Vagina (tissue), 2 donors: Measurements from ENCODE around the gene ARHGAP8. TPM values are rescaled to one million over a fixed set of nuclear protein-coding genes. Genes with fewer than 3 reads are reported as not detected.

Source experiments
- DNase-seq, 2 donors: peaks; one replicate each; pipeline ENCODE4 v3.0.0-alpha.2; 2017; ENCODE audit errors: extremely low spot score in 2 of 2
- H3K27ac ChIP-seq: fragments of 200-600 bp; sonication (generic); one replicate; pipeline ENCODE4 v1.5.1; 2019
- H3K27me3 ChIP-seq: fragments of 200-600 bp; sonication (generic); one replicate; pipeline ENCODE4 v1.5.1; 2019
- H3K36me3 ChIP-seq, 2 donors: fragments of 200-600 bp; sonication (generic); one replicate each; pipeline ENCODE4 v1.5.1; 2017 to 2019
- H3K4me1 ChIP-seq: fragments of 200-600 bp; sonication (generic); one replicate; pipeline ENCODE4 v1.5.1; 2019
- H3K4me3 ChIP-seq, 2 donors: fragments of 200-600 bp; sonication (generic); 1 replicate in 1 of 2; 2 replicates in 1 of 2; pipeline ENCODE4 v1.5.1; 2016 to 2019
- H3K9me3 ChIP-seq: fragments of 200-600 bp; sonication (generic); one replicate; pipeline ENCODE4 v1.5.1; 2019
- CTCF ChIP-seq, 3 experiments: fragments of 450-650 bp in 2 of 3; fragments of 200-600 bp in 1 of 3; sonication (generic) in 1 of 3; IDR thresholded peaks; one replicate each; pipeline ENCODE4 v1.5.1; 2017 to 2019; ENCODE audit warnings: antibody characterized with exemption in 3 of 3, mild to moderate bottlenecking in 2 of 3, moderate library complexity in 2 of 3
- POLR2A ChIP-seq, 2 donors: fragments of 450-650 bp; IDR thresholded peaks; one replicate each; pipeline ENCODE4 v1.6.1; 2017; ENCODE audit warnings: antibody characterized with exemption in 2 of 2, mild to moderate bottlenecking in 2 of 2, moderate library complexity in 2 of 2
- POLR2AphosphoS5 ChIP-seq, 2 donors: sonication (generic); formaldehyde crosslinking; IDR thresholded peaks; one replicate each; pipeline ENCODE4 v1.9.0; 2017; ENCODE audit warnings: antibody characterized with exemption in 2 of 2, mild to moderate bottlenecking in 2 of 2, low read depth in 1 of 2; ENCODE audit not compliant: insufficient read depth in 1 of 2
- intact Hi-C: fragments of 100-400 bp; cut with DNase I; formaldehyde crosslinking; loops from one replicate; pipeline ENCODE4 v1.15.1; 2023
- total RNA-seq: library from RNA; depleted of rRNA; stranded (reverse); fragments of >200 nt; gene quantifications from one replicate; pipeline ENCODE4 v1.2.3, GENCODE V29; 2016

The ARHGAP8 gene
- total RNA-seq, 1 donor from 2014 or later, result 9.3 TPM

DNA sequence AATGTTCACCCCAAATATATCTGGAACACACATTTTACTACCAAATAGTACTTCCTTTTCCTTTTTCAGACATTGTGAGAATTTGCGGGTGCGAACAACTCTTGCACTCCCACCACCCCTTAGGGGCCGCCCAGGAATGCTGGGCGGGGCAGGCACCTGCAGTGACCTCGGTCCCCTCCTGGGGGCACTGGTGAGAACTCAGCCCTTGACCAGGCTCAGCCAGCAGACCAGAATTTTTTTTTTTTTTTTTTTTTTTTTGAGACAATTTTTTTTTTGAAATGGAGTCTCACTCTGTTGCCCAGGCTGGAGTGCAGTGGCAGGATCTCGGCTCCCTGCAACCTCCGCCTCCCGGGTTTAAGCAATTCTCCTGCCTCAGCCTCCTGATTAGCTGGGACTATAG is 75.8 kb downstream of the ARHGAP8 start:
- H3K9me3 ChIP-seq, result no peaks in the 10 kb centered on the region
- no peaks in the 10 kb centered on the region for H3K4me1 ChIP-seq
- H3K27me3 ChIP-seq, result no peaks in the 10 kb centered on the region
- no peaks in the 10 kb centered on the region for H3K36me3 ChIP-seq
- intact Hi-C loops, result loop anchor here (10.0 kb wide), 1 partner anchor 267 kb away; no protein-coding TSS in a partner anchor
- no peak overlapping the region for H3K4me3 ChIP-seq
- H3K27ac ChIP-seq, result no peak overlapping the region
- no peak for DNase-seq
- no peak for TF ChIP-seq POLR2AphosphoS5 (IDR thresholded peaks at IDR 0.05; ENCODE audit: insufficient read depth in 1 of 2, low read depth in 1 of 2)
- no peak for TF ChIP-seq POLR2A (IDR thresholded peaks at IDR 0.05)
- no peak for TF ChIP-seq CTCF (IDR thresholded peaks at IDR 0.05)

GRCh38 chr22:44831885-44832284 is 79.5 kb downstream of the ARHGAP8 start:
- no peak for DNase-seq
- Histone ChIP-seq H3K27ac (no peak overlapping the region), H3K4me3 (no peak overlapping the region), H3K9me3 (no peaks in the 10 kb centered on the region), H3K4me1 (no peaks in the 10 kb centered on the region), H3K27me3 (no peaks in the 10 kb centered on the region), H3K36me3 (no peaks in the 10 kb centered on the region)
- intact Hi-C loops, result no loop called here
- no peak for TF ChIP-seq POLR2AphosphoS5 (IDR thresholded peaks at IDR 0.05; ENCODE audit: insufficient read depth in 1 of 2, low read depth in 1 of 2)
- TF ChIP-seq CTCF (IDR thresholded peaks at IDR 0.05), result no peak
- TF ChIP-seq POLR2A (IDR thresholded peaks at IDR 0.05), result no peak

DNA sequence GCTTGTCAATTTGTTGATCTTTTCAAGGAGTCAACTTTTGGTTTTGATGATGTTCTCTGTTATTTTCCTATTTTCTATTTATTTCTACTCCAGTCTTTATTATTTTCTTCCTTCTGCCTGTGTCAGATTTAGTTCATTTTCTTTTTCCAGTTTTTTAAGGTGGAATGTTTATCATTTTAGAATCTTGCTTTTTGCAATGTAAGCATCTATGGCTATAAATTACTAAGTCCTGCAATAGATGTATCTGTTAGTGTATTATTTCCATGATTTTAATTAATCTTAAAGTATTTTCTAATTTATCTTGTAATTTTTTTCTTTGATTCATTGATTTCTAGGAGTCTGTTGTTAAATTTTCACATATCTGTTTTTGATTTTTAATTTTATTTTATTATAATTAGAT is 81.7 kb downstream of the ARHGAP8 start:
- Histone ChIP-seq H3K27me3 (no peaks in the 10 kb centered on the region), H3K4me1 (no peaks in the 10 kb centered on the region), H3K9me3 (no peaks in the 10 kb centered on the region), H3K4me3 (no peak overlapping the region), H3K27ac (no peak overlapping the region), H3K36me3 (no peaks in the 10 kb centered on the region)
- TF ChIP-seq CTCF (IDR thresholded peaks at IDR 0.05) (no peak), POLR2A (IDR thresholded peaks at IDR 0.05) (no peak), POLR2AphosphoS5 (IDR thresholded peaks at IDR 0.05; ENCODE audit: insufficient read depth in 1 of 2, low read depth in 1 of 2) (no peak)
- intact Hi-C loops, result no loop called here
- DNase-seq, result no peak

GRCh38 chr22:44837481-44837880 is 85.1 kb downstream of the ARHGAP8 start:
- Histone ChIP-seq H3K27me3 (no peaks in the 10 kb centered on the region), H3K4me3 (no peak overlapping the region)
- intact Hi-C loops, result no loop called here

More at GRCh38 chr22:44837481-44837880, 85.1 kb downstream of the ARHGAP8 start:
- no peaks in the 10 kb centered on the region for H3K9me3 ChIP-seq
- no peak for DNase-seq
- TF ChIP-seq CTCF (IDR thresholded peaks at IDR 0.05) (no peak), POLR2AphosphoS5 (IDR thresholded peaks at IDR 0.05; ENCODE audit: insufficient read depth in 1 of 2, low read depth in 1 of 2) (no peak), POLR2A (IDR thresholded peaks at IDR 0.05) (no peak)
- no peaks in the 10 kb centered on the region for H3K4me1 ChIP-seq
- H3K36me3 ChIP-seq, result no peaks in the 10 kb centered on the region
- H3K27ac ChIP-seq, result no peak overlapping the region
